ENCODE data around the gene UPK3BL2. TPM values are rescaled to one million over a fixed set of nuclear protein-coding genes. Genes with fewer than 3 reads are reported as not detected.
"Not testable (repeated sequence)": the region's sequence is repeated elsewhere in the genome, so short reads cannot be mapped to it uniquely, and the experiment has no call there.

UPK3BL2 gene
- total and polyA plus RNA-seq, 2 donors (not counting 3 experiments of a cell fraction or from before 2014, with no cell fraction given) = 18.2 to 29.8 TPM

- H3K36me3 ChIP-seq (ENCODE audit: control insufficient read depth in 2 of 2, extremely low read depth in 1 of 2, insufficient read depth in 2 of 2, low read length in 2 of 2); H3K27ac ChIP-seq (ENCODE audit: insufficient read depth, low read depth, low read length); H3K27me3 ChIP-seq (ENCODE audit: control insufficient read depth in 2 of 2, insufficient read depth in 2 of 2, low read length in 2 of 2); H3K4me3 ChIP-seq (replicated peaks in 1 of 3; ENCODE audit: insufficient read depth in 1 of 3, low read depth in 1 of 3, low read length in 3 of 3); dilution Hi-C loops (cut with MboI; ENCODE audit: extremely low pct_ligation_motif_present, low sequenced_read_pairs); H3K4me1 ChIP-seq (ENCODE audit: control insufficient read depth, extremely low read depth, insufficient read depth, low read length); H3K79me2 ChIP-seq (ENCODE audit: control insufficient read depth, insufficient read depth, low read length); H3K9ac ChIP-seq (replicated peaks; ENCODE audit: extremely low read depth, insufficient read depth, low read length); BruUV-seq (replicated peaks); FAIRE-seq; CTCF ChIA-PET; H3K4me2 ChIP-seq (ENCODE audit: insufficient read depth, low read length); H3K9me3 ChIP-seq (replicated peaks; ENCODE audit: control insufficient read depth, insufficient read depth, low read length); H2AFZ ChIP-seq (ENCODE audit: low read depth, low read length); DNase-seq (ENCODE audit: low read depth, low spot score); intact Hi-C loops (cut with micrococcal nuclease); H3K9me1 ChIP-seq (replicated peaks; ENCODE audit: control insufficient read depth, extremely low read depth, insufficient read depth, low read length); H4K20me1 ChIP-seq (replicated peaks; ENCODE audit: control insufficient read depth, extremely low read depth, insufficient read depth, low read length); POLR2A ChIA-PET: not testable (repeated sequence)
Observed at GRCh38 chr7:102581722-102582121, 38.2 kb upstream of the UPK3BL2 start.

- H3K36me3 ChIP-seq (ENCODE audit: control insufficient read depth in 2 of 2, extremely low read depth in 1 of 2, insufficient read depth in 2 of 2, low read length in 2 of 2); H3K9me1 ChIP-seq (replicated peaks; ENCODE audit: control insufficient read depth, extremely low read depth, insufficient read depth, low read length); H3K4me3 ChIP-seq (replicated peaks in 1 of 3; ENCODE audit: insufficient read depth in 1 of 3, low read depth in 1 of 3, low read length in 3 of 3); CTCF ChIA-PET; H2AFZ ChIP-seq (ENCODE audit: low read depth, low read length); H3K4me2 ChIP-seq (ENCODE audit: insufficient read depth, low read length); intact Hi-C loops (cut with micrococcal nuclease); H3K4me1 ChIP-seq (ENCODE audit: control insufficient read depth, extremely low read depth, insufficient read depth, low read length); dilution Hi-C loops (cut with MboI; ENCODE audit: extremely low pct_ligation_motif_present, low sequenced_read_pairs); H3K27me3 ChIP-seq (ENCODE audit: control insufficient read depth in 2 of 2, insufficient read depth in 2 of 2, low read length in 2 of 2); DNase-seq (ENCODE audit: low read depth, low spot score); H4K20me1 ChIP-seq (replicated peaks; ENCODE audit: control insufficient read depth, extremely low read depth, insufficient read depth, low read length); H3K9ac ChIP-seq (replicated peaks; ENCODE audit: extremely low read depth, insufficient read depth, low read length); H3K9me3 ChIP-seq (replicated peaks; ENCODE audit: control insufficient read depth, insufficient read depth, low read length); H3K27ac ChIP-seq (ENCODE audit: insufficient read depth, low read depth, low read length); FAIRE-seq; POLR2A ChIA-PET; H3K79me2 ChIP-seq (ENCODE audit: control insufficient read depth, insufficient read depth, low read length); BruUV-seq (replicated peaks): not testable (repeated sequence)
Observed at GRCh38 chr7:102578486-102578885, 35.0 kb upstream of the UPK3BL2 start.

DNA sequence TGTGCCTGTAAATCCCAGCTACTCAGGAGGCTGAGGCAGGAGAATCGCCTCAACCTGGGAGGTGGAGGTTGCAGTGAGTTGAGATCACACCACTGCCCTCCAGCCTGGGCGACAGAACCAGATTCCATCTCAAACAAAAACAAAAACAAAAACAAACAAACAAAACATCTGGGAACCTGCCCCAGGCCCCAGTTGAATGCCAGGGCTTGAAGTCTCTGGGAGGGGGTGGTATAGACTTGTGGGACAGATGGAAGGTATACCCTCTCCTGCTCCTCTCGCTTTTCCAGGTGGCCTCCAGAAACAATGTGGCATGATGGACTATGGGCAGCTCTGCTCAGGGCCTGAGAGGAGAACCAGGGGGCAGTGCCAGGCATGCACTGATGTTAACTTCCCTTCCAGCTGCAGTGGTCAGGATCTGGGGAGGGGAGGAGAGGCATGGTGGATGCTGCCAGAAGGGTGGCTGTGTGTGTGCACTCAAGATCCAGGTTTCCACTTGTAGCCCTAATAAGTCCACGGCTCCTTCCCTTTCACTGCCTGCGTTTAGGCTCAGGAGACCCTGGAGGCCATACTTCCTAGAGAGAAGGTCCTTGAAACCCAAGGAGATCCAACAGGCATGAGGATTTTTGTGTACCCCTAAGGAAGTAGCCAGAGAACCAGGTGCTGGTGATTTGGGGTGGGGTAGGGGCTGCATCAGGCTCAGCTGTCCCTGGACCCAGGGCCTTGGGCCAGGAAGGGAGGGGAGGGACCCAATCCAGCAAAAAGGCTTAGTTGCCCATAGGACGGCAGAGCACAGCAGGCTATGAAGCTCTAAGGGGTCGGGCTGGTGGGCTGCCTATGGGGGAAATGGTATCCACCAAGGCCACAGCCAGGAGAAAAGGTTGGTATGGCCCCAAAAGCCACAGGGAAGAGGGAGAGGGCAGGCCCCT lies 34.1 kb upstream of the UPK3BL2 start:
- DNase-seq (ENCODE audit: low read depth, low spot score); H3K9me3 ChIP-seq (replicated peaks; ENCODE audit: control insufficient read depth, insufficient read depth, low read length); BruUV-seq (replicated peaks); CTCF ChIA-PET; dilution Hi-C loops (cut with MboI; ENCODE audit: extremely low pct_ligation_motif_present, low sequenced_read_pairs); H3K9ac ChIP-seq (replicated peaks; ENCODE audit: extremely low read depth, insufficient read depth, low read length); H3K9me1 ChIP-seq (replicated peaks; ENCODE audit: control insufficient read depth, extremely low read depth, insufficient read depth, low read length); H3K4me2 ChIP-seq (ENCODE audit: insufficient read depth, low read length); H3K4me1 ChIP-seq (ENCODE audit: control insufficient read depth, extremely low read depth, insufficient read depth, low read length); H4K20me1 ChIP-seq (replicated peaks; ENCODE audit: control insufficient read depth, extremely low read depth, insufficient read depth, low read length); H3K4me3 ChIP-seq (replicated peaks in 1 of 3; ENCODE audit: insufficient read depth in 1 of 3, low read depth in 1 of 3, low read length in 3 of 3); H3K27me3 ChIP-seq (ENCODE audit: control insufficient read depth in 2 of 2, insufficient read depth in 2 of 2, low read length in 2 of 2); H3K36me3 ChIP-seq (ENCODE audit: control insufficient read depth in 2 of 2, extremely low read depth in 1 of 2, insufficient read depth in 2 of 2, low read length in 2 of 2); H2AFZ ChIP-seq (ENCODE audit: low read depth, low read length); H3K79me2 ChIP-seq (ENCODE audit: control insufficient read depth, insufficient read depth, low read length); FAIRE-seq; H3K27ac ChIP-seq (ENCODE audit: insufficient read depth, low read depth, low read length); intact Hi-C loops (cut with micrococcal nuclease); POLR2A ChIA-PET: not testable (repeated sequence)

- H3K36me3 ChIP-seq (ENCODE audit: control insufficient read depth in 2 of 2, extremely low read depth in 1 of 2, insufficient read depth in 2 of 2, low read length in 2 of 2); dilution Hi-C loops (cut with MboI; ENCODE audit: extremely low pct_ligation_motif_present, low sequenced_read_pairs); H3K9me3 ChIP-seq (replicated peaks; ENCODE audit: control insufficient read depth, insufficient read depth, low read length); POLR2A ChIA-PET; H3K4me2 ChIP-seq (ENCODE audit: insufficient read depth, low read length); BruUV-seq (replicated peaks); H3K27ac ChIP-seq (ENCODE audit: insufficient read depth, low read depth, low read length); FAIRE-seq; H3K4me3 ChIP-seq (replicated peaks in 1 of 3; ENCODE audit: insufficient read depth in 1 of 3, low read depth in 1 of 3, low read length in 3 of 3); H3K4me1 ChIP-seq (ENCODE audit: control insufficient read depth, extremely low read depth, insufficient read depth, low read length); DNase-seq (ENCODE audit: low read depth, low spot score); H3K9me1 ChIP-seq (replicated peaks; ENCODE audit: control insufficient read depth, extremely low read depth, insufficient read depth, low read length); CTCF ChIA-PET; H3K79me2 ChIP-seq (ENCODE audit: control insufficient read depth, insufficient read depth, low read length); intact Hi-C loops (cut with micrococcal nuclease); H2AFZ ChIP-seq (ENCODE audit: low read depth, low read length); H4K20me1 ChIP-seq (replicated peaks; ENCODE audit: control insufficient read depth, extremely low read depth, insufficient read depth, low read length); H3K9ac ChIP-seq (replicated peaks; ENCODE audit: extremely low read depth, insufficient read depth, low read length); H3K27me3 ChIP-seq (ENCODE audit: control insufficient read depth in 2 of 2, insufficient read depth in 2 of 2, low read length in 2 of 2): not testable (repeated sequence)
Observed at GRCh38 chr7:102576363-102576762, 32.9 kb upstream of the UPK3BL2 start.

Data from endothelial cell of umbilical vein (primary cell).